GM12801 (cell line): ENCODE results near the gene ADPRM.

ENCODE experiments used
- TF ChIP-seq, protein P1 (sequence below): IDR thresholded peaks from one replicate; pipeline ENCODE4 v1.5.1; 2011; ENCODE audit warnings: control low read depth; ENCODE audit not compliant: insufficient read length; ENCODE audit errors: extremely low read depth

The ADPRM gene

DNA sequence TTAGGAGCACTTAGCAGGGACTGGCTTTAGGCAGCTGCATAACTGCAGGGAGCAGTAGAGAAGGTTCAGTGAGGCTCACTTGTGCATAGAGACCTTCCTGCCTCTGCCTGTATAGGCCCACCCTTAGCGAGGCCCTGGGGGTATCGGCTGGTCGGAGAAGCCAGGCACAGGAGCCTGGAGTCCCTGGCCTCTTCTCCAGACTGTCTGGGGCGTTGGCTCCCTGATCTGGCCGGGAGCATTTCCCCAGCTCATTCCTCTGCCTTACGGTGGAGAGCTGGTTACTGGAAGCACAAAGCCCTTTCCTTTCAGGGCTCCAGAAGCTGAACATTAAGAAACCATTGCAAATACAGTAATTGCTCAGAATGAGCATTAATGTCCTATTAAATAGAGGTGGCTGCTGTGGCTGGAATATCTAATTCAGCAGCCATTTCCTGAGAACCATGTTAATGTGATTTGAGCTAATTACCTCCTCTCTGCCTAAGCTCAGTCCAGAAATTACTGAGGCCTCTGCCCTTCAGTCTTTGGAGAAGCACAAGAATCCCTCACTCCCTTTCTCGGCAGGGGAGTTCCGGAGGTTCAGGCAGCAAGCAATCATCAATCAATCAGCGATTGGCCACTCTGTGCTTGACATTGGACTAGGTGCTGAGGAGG lies 51.3 kb downstream of the ADPRM start:
- TF ChIP-seq, protein P1, sequence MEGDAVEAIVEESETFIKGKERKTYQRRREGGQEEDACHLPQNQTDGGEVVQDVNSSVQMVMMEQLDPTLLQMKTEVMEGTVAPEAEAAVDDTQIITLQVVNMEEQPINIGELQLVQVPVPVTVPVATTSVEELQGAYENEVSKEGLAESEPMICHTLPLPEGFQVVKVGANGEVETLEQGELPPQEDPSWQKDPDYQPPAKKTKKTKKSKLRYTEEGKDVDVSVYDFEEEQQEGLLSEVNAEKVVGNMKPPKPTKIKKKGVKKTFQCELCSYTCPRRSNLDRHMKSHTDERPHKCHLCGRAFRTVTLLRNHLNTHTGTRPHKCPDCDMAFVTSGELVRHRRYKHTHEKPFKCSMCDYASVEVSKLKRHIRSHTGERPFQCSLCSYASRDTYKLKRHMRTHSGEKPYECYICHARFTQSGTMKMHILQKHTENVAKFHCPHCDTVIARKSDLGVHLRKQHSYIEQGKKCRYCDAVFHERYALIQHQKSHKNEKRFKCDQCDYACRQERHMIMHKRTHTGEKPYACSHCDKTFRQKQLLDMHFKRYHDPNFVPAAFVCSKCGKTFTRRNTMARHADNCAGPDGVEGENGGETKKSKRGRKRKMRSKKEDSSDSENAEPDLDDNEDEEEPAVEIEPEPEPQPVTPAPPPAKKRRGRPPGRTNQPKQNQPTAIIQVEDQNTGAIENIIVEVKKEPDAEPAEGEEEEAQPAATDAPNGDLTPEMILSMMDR: no peak

DNA sequence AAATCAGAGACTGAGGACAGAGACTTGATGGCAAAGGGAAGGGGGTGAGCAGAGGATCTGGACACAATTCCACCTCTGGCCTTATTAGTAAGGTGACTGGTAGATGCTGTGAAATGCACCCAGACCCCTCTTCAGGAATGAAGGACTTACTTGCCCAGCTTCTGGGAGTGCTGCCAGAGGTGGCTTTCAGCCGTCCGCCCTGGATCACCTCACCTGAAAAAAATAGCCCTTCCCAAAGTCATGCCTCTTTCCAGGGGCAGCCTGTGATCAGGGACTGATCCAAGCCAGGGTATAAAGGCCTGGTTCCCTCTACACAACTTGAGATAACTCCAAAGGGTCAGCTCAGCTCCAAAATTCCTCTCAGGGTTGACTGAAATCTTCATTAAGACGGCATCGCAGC lies 52.8 kb downstream of the ADPRM start:
- TF ChIP-seq, protein P1: no peak

DNA sequence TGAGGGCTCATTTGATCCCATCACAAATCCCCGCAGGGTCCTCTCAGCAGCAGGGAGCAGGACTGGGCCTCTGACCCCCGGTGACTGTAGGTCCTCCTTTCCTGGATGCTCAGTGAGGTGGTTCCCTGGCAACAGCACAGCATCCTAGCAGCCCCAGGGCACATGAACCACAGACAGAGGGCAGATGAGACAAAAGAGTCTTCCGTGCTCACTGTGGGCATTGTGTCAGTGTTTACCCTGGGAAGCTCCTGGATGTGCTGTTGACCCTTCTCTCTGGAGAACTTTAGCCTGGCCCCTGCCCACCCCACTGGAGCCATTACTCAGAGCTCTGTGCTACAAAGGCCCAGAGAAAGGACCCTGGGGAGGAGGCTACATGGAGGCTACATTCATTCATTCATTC lies 54.2 kb downstream of the ADPRM start:
- TF ChIP-seq, protein P1: no peak

DNA sequence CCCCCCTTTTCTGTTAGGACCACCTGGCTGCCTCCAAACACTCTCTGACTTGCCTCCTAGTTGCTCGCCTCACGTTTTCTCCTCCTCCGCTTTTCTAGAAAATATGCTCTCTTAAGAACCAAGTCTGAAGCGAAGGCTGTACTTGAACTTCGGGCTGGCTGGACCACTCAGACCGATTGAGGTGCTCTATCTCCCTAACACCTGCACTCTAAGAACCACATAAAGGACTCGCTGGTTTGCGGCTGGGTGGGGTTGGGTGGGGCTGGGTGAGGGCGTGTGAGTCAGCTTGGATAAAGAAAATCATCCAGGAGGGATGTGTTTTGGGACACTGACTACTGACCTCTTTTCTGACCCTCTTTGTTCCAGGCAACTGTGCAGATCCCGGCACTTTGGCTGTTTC lies 55.3 kb downstream of the ADPRM start:
- TF ChIP-seq, protein P1: no peak

DNA sequence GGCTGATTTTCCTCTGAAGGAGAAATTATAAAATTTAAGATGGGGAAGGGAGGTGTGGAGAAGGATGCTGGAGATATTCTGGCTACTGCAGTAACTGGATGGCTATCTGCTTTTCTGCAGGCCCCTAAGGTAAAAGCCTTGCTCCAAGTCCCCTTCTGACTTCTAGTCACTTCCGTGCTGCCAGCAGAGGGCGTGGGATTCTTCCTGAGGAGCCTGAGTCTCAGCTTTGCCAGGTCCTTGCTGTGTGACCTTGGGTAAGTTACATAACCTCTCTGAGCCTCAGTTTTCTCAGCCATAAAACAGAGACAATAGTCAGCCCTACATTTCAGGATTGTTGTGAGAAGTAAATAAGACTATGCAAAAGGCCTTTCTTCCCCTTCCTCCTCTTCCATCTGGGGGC lies 56.7 kb downstream of the ADPRM start:
- TF ChIP-seq, protein P1: no peak

DNA sequence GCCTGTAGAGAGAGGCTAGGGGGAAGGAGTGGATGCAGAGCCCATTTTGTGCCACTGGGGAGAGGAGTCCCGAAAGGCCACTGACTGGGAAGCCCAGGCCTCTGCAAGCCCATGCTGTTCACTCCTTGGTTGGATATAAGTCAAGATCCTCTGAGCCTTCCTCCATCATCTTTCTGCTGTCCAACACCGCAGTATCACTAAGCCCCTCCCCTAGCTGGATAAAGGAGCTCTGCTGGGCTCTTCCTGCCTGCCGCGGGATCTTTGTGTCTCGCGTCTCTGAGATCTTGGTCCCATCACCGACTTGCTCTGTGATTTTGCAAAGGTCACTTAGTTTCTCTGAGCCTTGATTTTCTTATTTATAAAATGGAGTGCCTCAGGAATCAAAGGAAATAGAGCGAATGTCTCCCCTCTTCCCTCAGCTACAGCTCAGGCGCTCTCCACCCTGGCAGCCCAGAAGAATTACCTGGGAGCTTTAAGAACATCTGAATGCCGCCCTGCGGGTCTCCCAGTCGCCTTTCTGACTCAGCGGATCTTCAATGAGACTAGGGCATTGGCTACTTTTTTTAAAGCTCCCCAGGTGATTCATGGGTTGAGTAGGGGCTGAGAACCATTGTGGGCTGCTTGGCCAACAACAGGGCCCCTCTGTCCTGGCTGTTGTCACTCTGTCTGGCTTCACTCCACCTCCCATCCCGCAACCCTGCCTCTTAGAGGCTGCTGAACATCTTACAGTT lies 57.6 kb downstream of the ADPRM start:
- TF ChIP-seq, protein P1: no peak

DNA sequence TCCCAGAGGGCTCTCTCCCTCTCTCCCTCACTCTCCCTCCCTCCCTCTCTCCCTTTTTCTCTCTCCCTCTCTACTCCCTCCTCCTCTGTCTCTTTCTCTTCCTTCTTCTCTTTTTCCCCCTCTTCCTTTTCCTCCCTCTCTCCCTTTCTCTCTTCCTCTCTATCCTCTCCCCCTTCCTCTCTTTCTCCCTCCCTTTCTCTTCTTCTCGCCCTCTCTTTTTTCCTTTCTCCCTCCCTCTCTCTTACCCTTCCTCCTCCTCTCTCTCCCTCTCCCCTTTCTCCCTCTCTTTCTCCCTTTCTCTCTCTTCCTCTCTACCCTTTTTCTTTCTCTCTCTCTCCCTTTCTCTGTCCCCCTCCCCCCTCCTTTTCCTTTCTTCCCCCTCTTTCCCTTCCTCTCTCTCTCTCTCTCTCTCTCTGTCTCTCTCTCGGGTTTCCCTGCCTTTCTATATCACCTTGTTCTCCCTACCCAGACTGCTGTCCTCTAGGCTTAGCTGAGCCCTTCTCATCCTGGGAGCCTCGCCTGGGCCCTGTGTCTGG lies 58.3 kb downstream of the ADPRM start:
- TF ChIP-seq, protein P1: no peak
